ENCODE results near the gene TBX1.

DNA sequence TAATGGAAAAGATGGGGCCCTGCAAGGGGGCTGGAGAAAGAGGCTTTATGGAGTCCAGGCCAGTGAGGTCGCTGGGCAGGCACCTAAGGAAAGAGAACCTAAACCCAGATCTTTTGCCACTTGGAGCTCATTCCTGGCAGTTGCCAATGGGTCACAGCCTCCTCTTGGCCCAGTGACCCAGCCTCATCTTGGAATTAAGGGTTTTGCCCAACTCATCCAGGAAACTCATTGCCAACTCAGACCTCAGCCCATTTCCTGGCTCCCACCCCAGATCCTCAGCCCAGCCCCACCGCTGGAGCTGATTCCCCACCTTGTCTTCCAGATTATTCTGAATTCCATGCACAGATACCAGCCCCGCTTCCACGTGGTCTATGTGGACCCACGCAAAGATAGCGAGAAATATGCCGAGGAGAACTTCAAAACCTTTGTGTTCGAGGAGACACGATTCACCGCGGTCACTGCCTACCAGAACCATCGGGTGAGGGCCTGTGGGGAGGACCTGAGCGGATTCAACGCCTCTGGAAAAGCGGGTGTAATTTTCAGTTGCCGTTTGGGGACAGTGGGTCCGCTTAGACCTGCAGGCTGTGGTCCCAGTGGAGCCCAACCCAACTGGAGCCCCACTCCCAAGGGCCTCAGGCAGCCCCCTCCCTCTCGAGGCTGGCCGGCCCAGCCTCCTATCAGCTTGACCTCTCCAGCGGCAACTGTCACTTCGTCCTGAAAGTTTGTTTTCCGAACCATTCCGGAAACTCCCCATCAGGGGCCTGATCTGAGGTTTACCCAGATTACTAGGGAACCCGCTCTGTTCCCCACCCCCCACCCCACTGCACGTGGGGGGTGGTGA lies 4.3 kb downstream of the TBX1 start:
- TF ChIP-seq POLR2AphosphoS5 (IDR thresholded peaks at IDR 0.05) (no peak), POLR2A (IDR thresholded peaks at IDR 0.05; ENCODE audit: low read depth) (no peak), EP300 (IDR thresholded peaks at IDR 0.05) (no peak)
